NCI-H526 (cell line): ENCODE results near the gene VN1R2.
A peak's percentile ranks its signal among the peaks of the same experiment; 100 is the strongest.
"Not testable (repeated sequence)": the region's sequence is repeated elsewhere in the genome, so short reads cannot be mapped to it uniquely, and the experiment has no call there.

ENCODE experiments used
- DNase-seq, 2 experiments: peaks; one replicate each; lab custom pipeline; 2025; lab: John Stamatoyannopoulos, UW

VN1R2 gene, protein sequence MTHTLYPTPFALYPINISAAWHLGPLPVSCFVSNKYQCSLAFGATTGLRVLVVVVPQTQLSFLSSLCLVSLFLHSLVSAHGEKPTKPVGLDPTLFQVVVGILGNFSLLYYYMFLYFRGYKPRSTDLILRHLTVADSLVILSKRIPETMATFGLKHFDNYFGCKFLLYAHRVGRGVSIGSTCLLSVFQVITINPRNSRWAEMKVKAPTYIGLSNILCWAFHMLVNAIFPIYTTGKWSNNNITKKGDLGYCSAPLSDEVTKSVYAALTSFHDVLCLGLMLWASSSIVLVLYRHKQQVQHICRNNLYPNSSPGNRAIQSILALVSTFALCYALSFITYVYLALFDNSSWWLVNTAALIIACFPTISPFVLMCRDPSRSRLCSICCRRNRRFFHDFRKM

DNA sequence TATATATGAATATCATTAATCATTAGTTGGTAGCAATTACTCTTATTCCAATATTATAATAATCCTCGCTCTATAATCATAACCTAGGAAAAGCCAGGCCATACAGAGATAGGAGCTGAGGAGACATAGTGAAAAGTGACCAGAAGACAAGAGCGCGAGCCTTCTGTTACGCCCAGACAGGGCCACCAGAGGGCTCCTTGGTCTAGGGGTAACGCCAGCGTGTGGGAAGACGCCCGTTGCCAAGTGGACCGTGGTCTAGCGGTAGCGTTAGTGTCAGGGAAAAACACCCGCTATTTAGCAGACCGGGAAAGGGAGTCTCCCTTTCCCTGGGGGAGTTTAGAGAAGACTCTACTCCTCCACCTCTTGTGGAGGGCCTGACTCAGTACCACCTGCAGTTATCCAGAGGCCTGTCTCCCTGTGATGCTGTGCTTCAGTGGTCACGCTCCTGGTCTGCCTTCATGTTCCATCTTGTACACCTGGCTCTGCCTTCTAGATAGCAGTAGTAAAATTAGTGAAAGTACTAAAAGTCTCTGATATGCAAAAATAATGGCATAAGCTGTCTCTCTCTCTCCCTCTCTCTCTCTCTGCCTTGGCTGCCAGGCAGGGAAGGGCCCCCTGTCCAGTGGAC, at the start of gene VN1R2:
VN1R2 (plus strand) TSS at position 578 of the 628 bp plus-strand sequence. CDS start 84 bp downstream, outside the sequence.
- peak in 1 of 2 experiments; percentile 52 for DNase-seq

- DNase-seq: not testable (repeated sequence)
These were observed 46.5 kb upstream of the VN1R2 start for GRCh38 chr19:53211554-53211953.

DNA sequence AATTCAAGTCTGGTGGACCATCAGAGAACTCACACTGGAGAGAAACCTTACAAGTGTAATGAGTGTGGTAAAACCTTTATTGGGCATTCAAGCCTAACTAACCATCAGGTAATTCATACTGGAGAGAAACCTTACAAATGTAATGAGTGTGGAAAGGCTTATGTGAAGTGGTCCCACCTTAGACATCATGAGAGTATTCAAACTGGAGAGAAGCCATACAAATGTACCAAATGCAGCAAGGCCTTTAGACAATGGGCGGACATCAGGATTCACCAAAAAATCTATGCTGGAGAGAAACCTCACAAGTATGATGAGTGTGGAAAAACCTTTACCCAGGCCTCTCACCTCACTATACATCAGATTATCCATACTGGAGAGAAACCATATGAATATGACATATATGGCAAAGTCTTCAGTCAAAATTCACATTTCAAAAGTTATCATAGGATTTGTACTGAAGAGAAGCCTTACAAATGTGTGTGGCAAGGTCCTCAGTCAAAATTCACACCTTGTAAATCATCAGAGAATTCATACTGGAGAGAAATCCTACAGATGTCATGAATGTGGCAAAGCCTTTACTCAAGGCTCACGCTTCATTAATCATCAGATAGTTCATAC, 45.3 kb upstream of the VN1R2 start:
- no peak for DNase-seq

DNA sequence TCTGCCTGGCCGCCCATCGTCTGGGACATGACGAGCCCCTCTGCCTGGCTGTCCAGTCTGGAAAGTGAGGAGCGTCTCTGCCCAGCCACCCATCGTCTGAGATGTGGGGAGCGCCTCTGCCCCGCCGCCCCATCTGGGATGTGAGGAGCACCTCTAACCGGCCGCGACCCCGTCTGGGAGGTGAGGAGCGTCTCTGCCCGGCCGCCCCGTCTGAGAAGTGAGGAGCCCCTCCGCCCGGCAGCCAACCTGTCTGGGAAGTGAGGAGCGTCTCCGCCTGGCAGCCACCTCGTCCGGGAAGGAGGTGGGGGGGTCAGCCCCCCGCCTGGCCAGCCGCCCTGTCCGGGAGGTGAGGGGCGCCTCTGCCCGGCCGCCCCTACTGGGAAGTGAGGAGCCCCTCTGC, 35.4 kb upstream of the VN1R2 start:
- DNase-seq: not testable (repeated sequence)

DNA sequence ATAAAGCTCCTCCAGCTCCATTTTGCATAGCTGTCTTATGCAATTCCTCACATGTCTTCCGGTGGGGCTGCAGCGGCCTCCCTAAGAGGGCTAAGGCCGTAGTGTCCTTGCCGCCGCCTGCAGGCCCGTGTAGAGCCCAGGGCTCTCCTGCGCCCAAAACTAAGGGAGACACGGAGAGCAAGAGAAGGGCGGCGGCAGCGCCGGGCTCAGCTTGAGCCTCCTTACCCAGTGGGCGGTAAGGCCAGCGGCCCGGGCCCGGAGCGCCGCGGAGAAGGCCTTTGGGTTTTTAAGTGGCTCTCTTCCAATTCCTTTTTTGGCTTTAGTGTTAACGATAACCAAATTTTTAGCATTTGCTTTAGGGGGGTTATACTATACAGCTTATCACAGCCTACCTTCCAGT, 33.5 kb upstream of the VN1R2 start:
- no peak for DNase-seq

DNA sequence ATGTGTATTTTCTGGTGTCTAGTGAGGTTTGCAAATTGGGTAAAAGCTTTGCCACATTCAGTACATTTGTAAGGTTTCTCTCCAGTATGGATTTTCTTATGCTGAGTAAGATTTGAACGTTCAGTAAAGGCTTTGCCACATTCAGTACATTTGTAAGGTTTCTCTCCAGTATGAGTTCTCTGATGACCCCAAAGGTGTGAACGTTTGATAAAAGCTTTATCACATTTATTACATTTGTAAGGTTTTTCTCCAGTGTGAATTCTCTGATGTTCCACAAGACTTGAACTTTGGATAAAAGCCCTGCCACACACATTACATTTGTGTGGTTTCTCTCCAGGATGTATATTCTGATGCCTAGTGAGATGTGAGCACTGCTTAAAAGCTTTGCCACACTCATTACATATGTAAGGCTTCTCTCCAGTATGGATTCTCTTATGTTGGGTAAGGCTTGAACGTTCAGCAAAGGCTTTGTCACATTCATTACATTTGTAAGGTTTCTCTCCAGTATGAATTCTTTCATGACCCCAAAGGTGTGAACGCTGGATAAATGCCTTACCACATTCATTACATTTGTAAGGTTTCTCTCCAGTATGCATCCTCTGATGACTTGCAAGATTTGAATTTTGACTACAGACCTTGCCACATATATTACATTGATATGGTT, 20.8 kb upstream of the VN1R2 start:
- no peak for DNase-seq

- DNase-seq: no peak
These were observed 11.6 kb upstream of the VN1R2 start for GRCh38 chr19:53246498-53246897.

- DNase-seq: peak; percentile 79 to 97
These were observed 3.4 kb upstream of the VN1R2 start, which contains the start of gene ZNF677 for GRCh38 chr19:53254411-53255341. TSS of gene ZNF677 (minus strand) at chr19:53254873. CDS start at chr19:53251550, 3,323 bp downstream.

DNA sequence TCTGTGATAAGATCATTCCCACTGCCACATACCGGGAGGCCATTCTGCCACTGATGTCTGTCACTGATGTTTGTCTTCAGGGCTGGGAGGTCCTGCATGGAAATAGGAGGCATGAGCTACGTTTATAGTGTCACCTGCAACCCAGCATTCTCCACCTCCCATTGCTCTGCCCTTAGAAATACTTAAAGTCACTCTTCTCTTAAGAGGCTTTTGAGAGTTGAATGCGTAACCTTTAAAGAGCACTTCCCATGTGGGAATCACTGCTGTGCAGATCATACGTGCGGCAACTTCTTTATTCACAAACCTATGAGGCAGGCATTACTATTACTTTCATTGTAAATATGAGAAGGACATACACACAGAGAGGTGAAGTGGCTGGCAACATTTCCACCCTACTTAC, 9.5 kb downstream of the VN1R2 start, which contains the start of gene VN1R4:
VN1R4 (minus strand) TSS at position 101 of the 400 bp plus-strand sequence; CDS start at position 43, 58 bp downstream.
- not testable (repeated sequence) for DNase-seq

GRCh38 chr19:53269861-53270260, 11.8 kb downstream of the VN1R2 start:
- not testable (repeated sequence) for DNase-seq

GRCh38 chr19:53272044-53272443, 14.0 kb downstream of the VN1R2 start:
- no peak for DNase-seq

- DNase-seq: no peak
These were observed 17.4 kb downstream of the VN1R2 start for GRCh38 chr19:53275480-53275879.

GRCh38 chr19:53281947-53282346, 23.9 kb downstream of the VN1R2 start:
- DNase-seq: peak in 1 of 2 experiments; percentile 7

GRCh38 chr19:53285087-53285486, 27.0 kb downstream of the VN1R2 start:
- DNase-seq: no peak

DNA sequence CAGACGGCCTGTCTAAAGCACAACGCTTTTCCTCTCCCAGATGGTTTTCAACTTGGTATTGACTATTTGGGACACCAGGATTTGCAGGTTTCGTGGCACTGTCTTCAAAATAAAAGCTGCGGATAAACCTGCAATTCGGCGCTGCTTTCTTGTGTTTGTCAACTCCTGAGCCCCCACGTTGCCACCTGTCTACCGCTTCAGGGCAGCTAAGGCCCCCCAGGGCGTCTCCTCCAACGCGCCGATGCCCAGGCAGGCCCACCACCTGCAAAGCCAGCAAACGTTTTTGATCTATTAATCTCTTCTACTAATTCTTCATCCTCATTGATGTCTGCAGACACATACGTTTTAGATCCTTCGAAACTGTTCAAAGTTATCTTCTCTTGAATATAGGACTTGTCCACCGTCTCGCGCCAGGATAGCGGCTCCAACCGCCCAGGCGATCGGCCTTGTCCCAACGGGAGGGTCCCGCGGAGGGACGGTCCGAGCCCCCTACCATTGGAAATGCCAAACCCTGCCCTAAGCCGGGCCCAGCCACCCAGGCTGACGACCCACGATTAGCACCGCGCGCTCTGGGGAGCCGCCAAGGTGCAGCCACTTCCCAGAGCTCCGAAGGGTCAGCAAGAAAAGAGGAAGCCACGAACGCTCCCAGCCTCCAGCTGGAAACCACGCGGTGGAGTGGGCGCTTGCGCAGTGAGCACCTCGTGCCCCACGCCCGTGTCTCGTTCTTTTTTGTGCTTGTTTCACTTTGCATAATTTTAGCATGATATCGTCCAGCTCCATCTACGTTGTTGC, 32.9 kb downstream of the VN1R2 start:
- DNase-seq: no peak

GRCh38 chr19:53294786-53295441, 36.8 kb downstream of the VN1R2 start:
- DNase-seq: no peak

- not testable (repeated sequence) for DNase-seq
These were observed 43.2 kb downstream of the VN1R2 start for GRCh38 chr19:53301341-53301740.

GRCh38 chr19:53308339-53308811, 50.3 kb downstream of the VN1R2 start:
- DNase-seq: peak; percentile 20 to 58
